A549 treated with Hydrocortisone at 1 μM for 4 hours (cell line): Measurements from ENCODE around the gene PXT1. TPM values are rescaled to one million over a fixed set of nuclear protein-coding genes. Genes with fewer than 3 reads are reported as not detected.

Source experiments
- total RNA-seq: library from RNA; stranded (reverse); fragments of 200-300 nt; extraction: Qiagen RNA extraction; gene quantifications from 5 replicates; pipeline ENCODE4 v1.2.3, GENCODE V29; 2022

The PXT1 gene
- total RNA-seq, result 0.03 TPM in 1 of 5 replicates, not detected in the others

GRCh38 chr6:36442671-36443470 is at the start of gene PXT1, which contains the start of gene KCTD20:
Gene PXT1, minus strand, starts transcription at chr6:36442854. Its CDS starts 16,772 bp downstream, at chr6:36426082.
Gene KCTD20, plus strand, starts transcription at chr6:36443000. Its CDS starts 27,098 bp downstream, at chr6:36470098.

GRCh38 chr6:36387440-36388303 is 55.0 kb downstream of the PXT1 start, which contains the start of gene ETV7:
Gene ETV7, minus strand, starts transcription at chr6:36387669. Its CDS starts 128 bp downstream, at chr6:36387541.

Other genes with a start within 250 kb of the PXT1 start
- gene BRPF3, start 246.1 kb downstream of the PXT1 start, total RNA-seq, result 9.1 to 10.8 TPM (median 10.0 TPM) in 5 replicates
- 0.08 TPM in 1 of 5 replicates, not detected in the others for gene PNPLA1, start 172.8 kb downstream of the PXT1 start, total RNA-seq
- 0.02 to 0.05 TPM (median 0.03 TPM) in 4 of 5 replicates, not detected in the other for gene BNIP5, start 106.0 kb downstream of the PXT1 start, total RNA-seq
- 0.09 to 0.24 TPM (median 0.15 TPM) in 3 of 5 replicates, not detected in the others for gene ETV7, start 55.2 kb downstream of the PXT1 start, total RNA-seq
- 16.6 to 21.9 TPM (median 17.4 TPM) in 5 replicates for gene KCTD20, start 146 bp upstream of the PXT1 start, total RNA-seq
- gene STK38, start 104.6 kb upstream of the PXT1 start, total RNA-seq, result 14.9 to 18.9 TPM (median 16.7 TPM) in 5 replicates
- gene SRSF3, start 151.5 kb upstream of the PXT1 start, total RNA-seq, result 491 to 694 TPM (median 517 TPM) in 5 replicates
- gene CDKN1A, start 235.9 kb upstream of the PXT1 start, total RNA-seq, result 251 to 309 TPM (median 299 TPM) in 5 replicates